VCaP (cell line): ENCODE measurements around the gene SYT11.

Experiments
- H3K27ac ChIP-seq: fragments of 450-650 bp; 2 replicates; pipeline ENCODE4 v1.5.1; 2017
- CTCF ChIP-seq: fragments of 450-650 bp; conservative IDR thresholded peaks from 2 replicates; pipeline ENCODE4 v1.5.1; 2017; ENCODE audit warnings: mild to moderate bottlenecking, moderate library complexity

Gene SYT11

DNA sequence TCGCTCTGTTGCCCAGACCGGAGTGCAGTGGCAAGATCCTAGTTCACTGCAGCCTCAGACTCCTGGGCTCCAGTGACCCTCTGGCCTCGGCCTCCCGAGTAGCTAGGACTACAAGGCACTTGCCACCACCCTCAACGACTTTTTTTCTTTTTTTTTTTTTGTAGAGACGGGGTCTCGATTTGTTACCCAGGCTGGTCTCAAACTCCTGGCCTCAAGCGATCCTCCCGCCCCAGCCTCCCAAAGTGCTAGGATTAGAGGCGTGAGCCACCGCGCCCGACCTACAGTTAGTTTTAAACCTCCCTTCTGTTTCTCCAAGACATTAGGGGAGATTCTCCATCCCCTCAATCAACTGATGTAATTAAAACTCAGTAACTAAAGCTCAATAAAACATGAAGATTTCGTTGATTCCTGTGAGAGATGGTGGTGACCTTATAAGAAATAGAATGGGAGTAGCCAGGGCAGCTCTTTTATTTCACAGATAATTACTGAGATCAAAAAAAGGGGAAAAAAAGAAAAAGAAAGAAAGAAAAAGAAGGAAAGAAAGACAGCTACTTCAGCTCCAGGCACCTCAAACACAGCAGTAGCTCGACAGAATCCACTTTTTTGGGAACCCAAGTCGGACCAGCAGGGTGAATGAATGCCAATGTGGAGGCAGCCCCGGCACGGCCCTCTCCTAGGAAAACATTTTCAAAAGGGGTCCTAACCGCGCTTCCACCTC is 3.0 kb upstream of the SYT11 start:
- peak overlapping the region; percentile 73 for H3K27ac ChIP-seq
- TF ChIP-seq CTCF = no peak

DNA sequence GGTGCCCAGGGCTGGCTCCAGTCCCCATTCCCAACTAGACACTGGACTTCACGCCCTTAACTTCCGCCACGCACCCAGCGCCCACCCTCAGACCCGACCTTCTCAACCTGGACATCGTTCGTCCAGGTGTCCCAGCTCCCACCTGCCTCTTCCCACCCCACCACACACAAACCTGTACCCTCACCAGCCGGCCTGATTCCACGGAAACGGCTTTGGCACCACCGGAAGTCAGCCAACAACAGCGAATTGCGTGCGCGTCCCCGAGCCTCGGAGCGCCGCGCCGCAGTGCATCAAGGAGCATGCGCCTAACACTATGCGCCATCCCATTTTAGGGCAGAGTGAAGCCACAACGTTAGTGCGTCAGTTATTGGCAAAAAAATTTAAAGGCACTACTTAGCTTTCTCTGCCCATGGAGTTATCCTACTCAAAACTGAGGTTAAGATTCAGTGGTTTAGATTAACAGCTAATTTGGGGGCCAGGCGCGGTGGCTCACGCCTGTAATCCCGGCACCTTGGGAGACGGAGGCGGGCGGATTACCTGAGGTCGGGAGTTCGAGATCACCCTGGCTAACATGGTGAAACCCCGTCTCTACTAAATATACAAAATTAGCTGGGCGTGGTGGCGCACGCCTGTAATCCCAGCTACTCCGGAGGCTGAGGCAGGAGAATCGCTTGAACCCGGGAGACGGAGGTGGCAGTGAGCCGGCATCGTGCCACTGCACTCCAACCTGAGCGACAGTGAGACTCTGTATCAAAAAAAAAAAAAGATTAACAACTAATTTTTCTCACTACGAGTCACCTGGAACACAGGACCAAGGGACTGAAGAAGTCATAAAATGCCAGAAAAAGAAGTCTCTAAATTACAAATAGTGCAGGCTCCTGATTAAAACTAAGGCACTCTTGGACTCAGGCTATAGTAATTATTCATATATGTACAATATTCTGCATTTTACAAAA is 2.1 kb upstream of the SYT11 start, which contains the start of gene GON4L:
Gene GON4L (minus strand): TSS at position 240 of the 956 bp plus-strand sequence. CDS start 3,434 bp downstream, outside the sequence.
- H3K27ac ChIP-seq = peak within 1 kb of the TSS; percentile 73
- TF ChIP-seq CTCF = no peak

GRCh38 chr1:155858800-155859233 is 550 bp upstream of the SYT11 start:
- H3K27ac ChIP-seq = peak overlapping the region; percentile 67
- TF ChIP-seq CTCF = no peak

GRCh38 chr1:155859881-155860871 is 809 bp downstream of the SYT11 start:
- TF ChIP-seq CTCF = no peak
- H3K27ac ChIP-seq = no peak overlapping the region

DNA sequence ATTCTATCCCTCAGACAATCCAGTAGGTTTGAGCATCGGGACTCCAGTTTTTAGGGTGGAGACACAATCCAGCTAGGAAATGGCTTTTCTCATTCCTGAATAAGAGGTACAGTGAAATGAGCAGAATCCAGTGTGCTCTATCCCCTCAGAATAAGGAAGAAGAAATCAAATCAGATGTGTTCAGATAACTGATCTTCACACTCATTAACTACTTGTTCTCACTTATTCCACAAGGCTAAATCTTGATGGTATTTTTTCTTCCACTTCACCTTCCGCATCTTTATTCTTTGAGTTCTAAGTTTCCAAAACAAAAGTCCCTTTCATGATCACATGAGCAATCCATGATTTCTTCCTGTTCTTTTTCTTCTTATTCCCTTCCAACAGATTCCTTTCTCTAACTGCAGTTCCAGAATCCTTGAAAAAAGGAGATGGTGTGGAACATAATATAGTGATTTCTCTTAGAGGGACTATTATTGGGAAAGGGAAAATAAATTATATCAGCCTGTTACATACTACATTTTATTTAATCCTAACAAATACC is 1.7 kb downstream of the SYT11 start:
- no peak overlapping the region for H3K27ac ChIP-seq
- TF ChIP-seq CTCF = no peak

GRCh38 chr1:155861896-155862295 is 2.5 kb downstream of the SYT11 start:
- no peak for TF ChIP-seq CTCF
- H3K27ac ChIP-seq = no peak overlapping the region
